H9 (cell line): ENCODE data around the gene FHOD3. TPM values are rescaled to one million over a fixed set of nuclear protein-coding genes. Genes with fewer than 3 reads are reported as not detected.

ENCODE experiments used
- DNase-seq: peaks from one replicate; pipeline ENCODE4 v3.0.0-alpha.2; 2017
- H2AFZ ChIP-seq: one replicate; pipeline ENCODE4 v1.6.1; 2013; ENCODE audit warnings: mild to moderate bottlenecking, low read length, control low read depth, moderate library complexity
- H2AK5ac ChIP-seq: 2 replicates; pipeline ENCODE4 v1.6.1; 2013; ENCODE audit warnings: low read length, control low read depth, mixed read lengths; ENCODE audit not compliant: insufficient read length
- H2BK120ac ChIP-seq: one replicate; pipeline ENCODE4 v1.6.1; 2013; ENCODE audit warnings: low read depth, mild to moderate bottlenecking, low read length, control low read depth, inconsistent platforms; ENCODE audit not compliant: poor library complexity, severe bottlenecking
- H2BK12ac ChIP-seq: 2 replicates; pipeline ENCODE4 v1.6.1; 2013; ENCODE audit warnings: low read length, control low read depth, mixed read lengths, low read depth; ENCODE audit not compliant: insufficient read length
- H2BK15ac ChIP-seq: 2 replicates; pipeline ENCODE4 v1.6.1; 2013; ENCODE audit warnings: low read depth, low read length, control low read depth
- H2BK20ac ChIP-seq: one replicate; pipeline ENCODE4 v1.6.1; 2013; ENCODE audit warnings: low read depth, mild to moderate bottlenecking, low read length, control low read depth, inconsistent platforms; ENCODE audit not compliant: poor library complexity, severe bottlenecking
- H2BK5ac ChIP-seq: 2 replicates; pipeline ENCODE4 v1.6.1; 2013; ENCODE audit warnings: low read length, control low read depth, mixed read lengths; ENCODE audit not compliant: insufficient read length
- H3K14ac ChIP-seq: 2 replicates; pipeline ENCODE4 v1.6.1; 2013; ENCODE audit warnings: low read length, control low read depth; ENCODE audit not compliant: insufficient read depth
- H3K18ac ChIP-seq: 2 replicates; pipeline ENCODE4 v1.6.1; 2013; ENCODE audit warnings: low read depth, mild to moderate bottlenecking, mixed read lengths, low read length, control low read depth; ENCODE audit not compliant: insufficient read length
- H3K23ac ChIP-seq: 2 replicates; pipeline ENCODE4 v1.6.1; 2013; ENCODE audit warnings: low read length, control low read depth, mixed read lengths, low read depth; ENCODE audit not compliant: insufficient read length
- H3K23me2 ChIP-seq: 2 replicates; pipeline ENCODE4 v1.6.1; 2013; ENCODE audit warnings: low read depth, mild to moderate bottlenecking, mixed read lengths, low read length, control low read depth; ENCODE audit not compliant: insufficient read length, poor library complexity, severe bottlenecking
- H3K27ac ChIP-seq: 2 replicates; pipeline ENCODE4 v1.5.1; 2013; ENCODE audit warnings: low read length, control low read depth, mixed read lengths, low read depth; ENCODE audit not compliant: insufficient read length
- H3K27me3 ChIP-seq: 2 replicates; pipeline ENCODE4 v1.6.1; 2013; ENCODE audit warnings: low read length, control low read depth, inconsistent platforms; ENCODE audit not compliant: insufficient read depth
- H3K4ac ChIP-seq: 2 replicates; pipeline ENCODE4 v1.6.1; 2013; ENCODE audit warnings: low read depth, mild to moderate bottlenecking, control low read depth, inconsistent platforms, low read length, moderate library complexity
- H3K4me1 ChIP-seq: 2 replicates; pipeline ENCODE4 v1.6.1; 2013; ENCODE audit warnings: low read length, control low read depth, inconsistent platforms; ENCODE audit not compliant: insufficient read depth
- H3K4me2 ChIP-seq: 2 replicates; pipeline ENCODE4 v1.6.1; 2013; ENCODE audit warnings: low read length, control low read depth, mixed read lengths; ENCODE audit not compliant: insufficient read length, insufficient read depth
- H3K56ac ChIP-seq: 2 replicates; pipeline ENCODE4 v1.6.1; 2013; ENCODE audit warnings: low read depth, mild to moderate bottlenecking, mixed read lengths, low read length, control low read depth; ENCODE audit not compliant: insufficient read length
- H3K79me1 ChIP-seq: 2 replicates; pipeline ENCODE4 v1.6.1; 2013; ENCODE audit warnings: low read depth, mild to moderate bottlenecking, moderate library complexity, low read length, control low read depth, inconsistent platforms; ENCODE audit not compliant: insufficient read depth, poor library complexity, severe bottlenecking
- H3K79me2 ChIP-seq: 2 replicates; pipeline ENCODE4 v1.6.1; 2013; ENCODE audit warnings: low read length, control low read depth, inconsistent platforms; ENCODE audit not compliant: insufficient read depth
- H3K9ac ChIP-seq: 2 replicates; pipeline ENCODE4 v1.6.1; 2013; ENCODE audit warnings: low read length, control low read depth, mixed read lengths; ENCODE audit not compliant: insufficient read length; ENCODE audit errors: extremely low read depth
- H3K9me3 ChIP-seq: one replicate; pipeline ENCODE4 v1.6.1; 2013; ENCODE audit warnings: low read depth, low read length, inconsistent platforms; ENCODE audit not compliant: control insufficient read depth
- H3T11ph ChIP-seq: one replicate; pipeline ENCODE4 v1.6.1; 2013; ENCODE audit warnings: mild to moderate bottlenecking, low read length, control low read depth, inconsistent platforms
- H4K20me1 ChIP-seq: one replicate; pipeline ENCODE4 v1.6.1; 2013; ENCODE audit not compliant: control insufficient read depth, insufficient read length, insufficient read depth
- H4K5ac ChIP-seq: 2 replicates; pipeline ENCODE4 v1.6.1; 2013; ENCODE audit warnings: low read depth, mild to moderate bottlenecking, mixed read lengths, low read length, control low read depth; ENCODE audit not compliant: insufficient read length
- H4K8ac ChIP-seq: replicated peaks from 2 replicates; pipeline ENCODE4 v1.6.1; 2013; ENCODE audit warnings: low read length, control low read depth, mixed read lengths, low read depth; ENCODE audit not compliant: insufficient read length
- H4K91ac ChIP-seq: 2 replicates; pipeline ENCODE4 v1.6.1; 2013; ENCODE audit warnings: low read depth, mild to moderate bottlenecking, moderate library complexity, mixed read lengths, low read length, control low read depth; ENCODE audit not compliant: insufficient read length
- H3K27ac Mint-ChIP-seq, 3 experiments: 2 replicates in 2 of 3; 3 replicates in 1 of 3; pipeline ENCODE4 v1.8.0; 2020 to 2021; ENCODE audit warnings: mixed read lengths in 3 of 3, mild to moderate bottlenecking in 1 of 3, moderate library complexity in 1 of 3
- H3K27me3 Mint-ChIP-seq: 2 replicates; pipeline ENCODE4 v1.8.0; 2021; ENCODE audit warnings: low read depth, mild to moderate bottlenecking, moderate library complexity, mixed read lengths
- H3K36me3 Mint-ChIP-seq, 3 experiments: 2 replicates in 2 of 3; 3 replicates in 1 of 3; pipeline ENCODE4 v1.8.0; 2020 to 2021; ENCODE audit warnings: low read depth in 3 of 3, mixed read lengths in 3 of 3; ENCODE audit not compliant: insufficient read depth in 1 of 3
- H3K4me1 Mint-ChIP-seq, 2 experiments: 2 replicates each; pipeline ENCODE4 v1.8.0; 2020; ENCODE audit warnings: mixed read lengths in 2 of 2
- H3K4me3 Mint-ChIP-seq, 2 experiments: 2 replicates in 1 of 2; 3 replicates in 1 of 2; pipeline ENCODE4 v1.8.0; 2020 to 2021; ENCODE audit warnings: mild to moderate bottlenecking in 2 of 2, mixed read lengths in 2 of 2, moderate library complexity in 1 of 2
- H3K9me3 Mint-ChIP-seq, 2 experiments: 2 replicates in 1 of 2; 3 replicates in 1 of 2; pipeline ENCODE4 v1.8.0; 2020; ENCODE audit warnings: mild to moderate bottlenecking in 2 of 2, mixed read lengths in 2 of 2, moderate library complexity in 1 of 2
- WGBS: extraction: QIAGEN DNeasy Blood & Tissue Kit; methylation state at CpG from one replicate; pipeline ENCODE4 v1.1.7; 2013; ENCODE audit warnings: missing lambda C conversion rate, low lambda C conversion rate, mixed read lengths; ENCODE audit not compliant: insufficient read length; ENCODE audit errors: extremely low coverage; 5-methylcytosine and 5-hydroxymethylcytosine counted together
- total RNA-seq: library from RNA; stranded (reverse); gene quantifications from 2 replicates; pipeline ENCODE4 v1.2.1, GENCODE V29; 2021
- TF ChIP-seq, protein P1 (sequence below): fragments of 200-600 bp; sonication (generic); conservative IDR thresholded peaks from 3 replicates; pipeline ENCODE4 v1.8.0; 2021; ENCODE audit warnings: antibody characterized with exemption, mild to moderate bottlenecking

Gene FHOD3
- total RNA-seq, 1 experiment from 2014 or later = 8.0 TPM

DNA sequence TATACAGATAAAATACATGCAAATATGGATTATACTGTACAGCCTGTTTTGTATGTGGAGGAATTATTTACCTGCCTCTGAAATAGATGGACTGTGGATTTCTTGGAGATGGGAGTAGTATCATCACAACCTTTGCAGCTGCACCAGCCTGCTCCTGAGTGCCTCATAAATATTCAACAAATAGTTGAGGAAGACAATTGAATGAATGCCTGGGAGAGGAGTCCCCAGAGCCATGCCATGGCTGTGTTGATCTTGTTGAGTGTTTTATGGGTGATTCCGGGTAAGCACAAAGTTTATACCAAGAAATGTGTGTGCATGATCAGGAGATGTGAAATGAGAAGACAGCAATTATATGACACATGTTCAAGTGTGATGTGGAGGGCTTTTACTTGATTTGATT is 225.0 kb downstream of the FHOD3 start:
- Histone ChIP-seq H2BK120ac (no peak overlapping the region), H3K4me2 (no peak overlapping the region), H3K23me2 (no peaks in the 10 kb centered on the region), H2AK5ac (no peak overlapping the region), H2BK5ac (no peak overlapping the region), H4K20me1 (no peaks in the 10 kb centered on the region), H3K9ac (no peak overlapping the region), H4K91ac (no peak overlapping the region), H3K9me3 (no peaks in the 10 kb centered on the region), H3K79me1 (no peaks in the 10 kb centered on the region), H3T11ph (no peak overlapping the region), H2AFZ (no peak overlapping the region), H3K18ac (no peak overlapping the region), H2BK15ac (no peak overlapping the region), H3K4ac (no peak overlapping the region), H2BK12ac (no peak overlapping the region), H3K23ac (no peak overlapping the region), H3K4me1 (peaks cover 4% of the 10 kb centered on the region; the same call in 1 of the 2 replicates), H4K5ac (no peak overlapping the region), H4K8ac (no peak overlapping the region), H3K14ac (no peak overlapping the region), H2BK20ac (no peak overlapping the region), H3K27me3 (no peaks in the 10 kb centered on the region), H3K56ac (no peak overlapping the region), H3K79me2 (no peaks in the 10 kb centered on the region), H3K27ac (no peak overlapping the region)
- no peak for DNase-seq
- peaks cover 0 to 4% (median 0%) of the 10 kb centered on the region in 3 experiments; a peak in 1 of 7 replicates for H3K36me3 Mint-ChIP-seq
- H3K27ac Mint-ChIP-seq = peak overlapping the region in 1 of 3 experiments; percentile 36; a peak in 2 of 7 replicates
- no peaks in the 10 kb centered on the region for H3K9me3 Mint-ChIP-seq
- no CpG with 5 or more reads among the region's 1 CpG for WGBS
- peaks cover 2% of the 10 kb centered on the region for H3K27me3 Mint-ChIP-seq
- TF ChIP-seq, protein P1, sequence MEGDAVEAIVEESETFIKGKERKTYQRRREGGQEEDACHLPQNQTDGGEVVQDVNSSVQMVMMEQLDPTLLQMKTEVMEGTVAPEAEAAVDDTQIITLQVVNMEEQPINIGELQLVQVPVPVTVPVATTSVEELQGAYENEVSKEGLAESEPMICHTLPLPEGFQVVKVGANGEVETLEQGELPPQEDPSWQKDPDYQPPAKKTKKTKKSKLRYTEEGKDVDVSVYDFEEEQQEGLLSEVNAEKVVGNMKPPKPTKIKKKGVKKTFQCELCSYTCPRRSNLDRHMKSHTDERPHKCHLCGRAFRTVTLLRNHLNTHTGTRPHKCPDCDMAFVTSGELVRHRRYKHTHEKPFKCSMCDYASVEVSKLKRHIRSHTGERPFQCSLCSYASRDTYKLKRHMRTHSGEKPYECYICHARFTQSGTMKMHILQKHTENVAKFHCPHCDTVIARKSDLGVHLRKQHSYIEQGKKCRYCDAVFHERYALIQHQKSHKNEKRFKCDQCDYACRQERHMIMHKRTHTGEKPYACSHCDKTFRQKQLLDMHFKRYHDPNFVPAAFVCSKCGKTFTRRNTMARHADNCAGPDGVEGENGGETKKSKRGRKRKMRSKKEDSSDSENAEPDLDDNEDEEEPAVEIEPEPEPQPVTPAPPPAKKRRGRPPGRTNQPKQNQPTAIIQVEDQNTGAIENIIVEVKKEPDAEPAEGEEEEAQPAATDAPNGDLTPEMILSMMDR = no peak
- peaks cover 17 to 21% of the 10 kb centered on the region in 2 experiments for H3K4me1 Mint-ChIP-seq
- no peak overlapping the region for H3K4me3 Mint-ChIP-seq
